HL-60 (cell line): ENCODE results near the gene FLT4.

Source experiments
- DNase-seq, 2 experiments: peaks; one replicate each; pipeline ENCODE4 v3.0.0-alpha.2; 2010 to 2020; ENCODE audit warnings: low read depth in 1 of 2, low spot score in 1 of 2
- H3K27ac ChIP-seq: fragments of 250-450 bp; sonication (Bioruptor Pico); replicated peaks from 2 replicates; pipeline ENCODE4 v1.5.1; 2020; ENCODE audit warnings: mild to moderate bottlenecking, moderate library complexity
- H3K27me3 ChIP-seq: fragments of 250-450 bp; sonication (Bioruptor Pico); 2 replicates; pipeline ENCODE4 v1.5.1; 2021; ENCODE audit warnings: mild to moderate bottlenecking, moderate library complexity; ENCODE audit not compliant: insufficient read depth, poor library complexity, severe bottlenecking
- H3K4me3 ChIP-seq: replicated peaks from 2 replicates; pipeline ENCODE4 v1.5.1; 2011; ENCODE audit warnings: mild to moderate bottlenecking, control low read depth, low read length; ENCODE audit not compliant: insufficient read depth
- CTCF ChIP-seq: IDR thresholded peaks from one replicate; pipeline ENCODE4 v1.5.1; 2011; ENCODE audit warnings: low read length, control low read depth, inconsistent platforms; ENCODE audit not compliant: insufficient read depth
- GABPA ChIP-seq: IDR thresholded peaks from 2 replicates; pipeline ENCODE4 v1.6.1; 2012; ENCODE audit warnings: low read depth
- POLR2AphosphoS5 ChIP-seq: IDR thresholded peaks from 2 replicates; pipeline ENCODE4 v1.6.1; 2012; ENCODE audit warnings: low read depth
- REST ChIP-seq: IDR thresholded peaks from 2 replicates; pipeline ENCODE4 v1.6.1; 2012; ENCODE audit warnings: low read depth; ENCODE audit not compliant: insufficient replicate concordance
- SPI1 ChIP-seq: IDR thresholded peaks from 2 replicates; pipeline ENCODE4 v1.6.1; 2012; ENCODE audit warnings: low read depth, mild to moderate bottlenecking, borderline replicate concordance

The FLT4 gene

GRCh38 chr5:180640611-180640860 is 8.9 kb downstream of the FLT4 start:
- H3K27ac ChIP-seq: no peak overlapping the region
- TF ChIP-seq GABPA (no peak), SPI1 (no peak), REST (no peak), POLR2AphosphoS5 (no peak), CTCF (no peak)
- no peak for DNase-seq
- H3K27me3 ChIP-seq: peaks cover 5% of the 10 kb centered on the region
- no peak overlapping the region for H3K4me3 ChIP-seq

- H3K27me3 ChIP-seq: no peaks in the 10 kb centered on the region
- no peak for TF ChIP-seq REST
- no peak for TF ChIP-seq CTCF
- no peak for TF ChIP-seq SPI1
- no peak for TF ChIP-seq POLR2AphosphoS5
- no peak for TF ChIP-seq GABPA
- no peak overlapping the region for H3K4me3 ChIP-seq
- no peak overlapping the region for H3K27ac ChIP-seq
- DNase-seq: no peak
These were observed 9.4 kb downstream of the FLT4 start for GRCh38 chr5:180639741-180640610.

- Histone ChIP-seq H3K27ac (no peak overlapping the region), H3K4me3 (no peak overlapping the region), H3K27me3 (no peaks in the 10 kb centered on the region)
- TF ChIP-seq GABPA (no peak), REST (no peak), CTCF (no peak), SPI1 (no peak), POLR2AphosphoS5 (no peak)
- DNase-seq: no peak
These were observed 10.1 kb downstream of the FLT4 start for GRCh38 chr5:180639287-180639686.
